Frontal cortex (tissue), 4 donors: ENCODE measurements around the gene DNM1. TPM values are rescaled to one million over a fixed set of nuclear protein-coding genes. Genes with fewer than 3 reads are reported as not detected.
A peak's percentile ranks its signal among the peaks of the same experiment; 100 is the strongest.

Experiments
- DNase-seq, 2 donors: peaks; one replicate each; pipeline ENCODE4 v3.0.0; 2012; ENCODE audit warnings: low spot score in 2 of 2
- FAIRE-seq: peaks from 2 replicates; lab custom pipeline; 2012; peaks lifted over from hg19 to GRCh38; lab: Jason Lieb, UNC
- small RNA-seq: library from RNA; depleted of rRNA; stranded (forward); fragments of <200 nt; gene quantifications from one replicate; pipeline ENCODE3, GENCODE V24; 2014
- total RNA-seq: library from RNA; depleted of rRNA; stranded (reverse); fragments of >200 nt; gene quantifications from one replicate; pipeline ENCODE4 v1.2.3, GENCODE V29; 2014
- donor health status: control.
- donor health status: control.
- donor health status: control.

Gene DNM1
- total RNA-seq, 1 donor from 2014 or later = 73.8 TPM

DNA sequence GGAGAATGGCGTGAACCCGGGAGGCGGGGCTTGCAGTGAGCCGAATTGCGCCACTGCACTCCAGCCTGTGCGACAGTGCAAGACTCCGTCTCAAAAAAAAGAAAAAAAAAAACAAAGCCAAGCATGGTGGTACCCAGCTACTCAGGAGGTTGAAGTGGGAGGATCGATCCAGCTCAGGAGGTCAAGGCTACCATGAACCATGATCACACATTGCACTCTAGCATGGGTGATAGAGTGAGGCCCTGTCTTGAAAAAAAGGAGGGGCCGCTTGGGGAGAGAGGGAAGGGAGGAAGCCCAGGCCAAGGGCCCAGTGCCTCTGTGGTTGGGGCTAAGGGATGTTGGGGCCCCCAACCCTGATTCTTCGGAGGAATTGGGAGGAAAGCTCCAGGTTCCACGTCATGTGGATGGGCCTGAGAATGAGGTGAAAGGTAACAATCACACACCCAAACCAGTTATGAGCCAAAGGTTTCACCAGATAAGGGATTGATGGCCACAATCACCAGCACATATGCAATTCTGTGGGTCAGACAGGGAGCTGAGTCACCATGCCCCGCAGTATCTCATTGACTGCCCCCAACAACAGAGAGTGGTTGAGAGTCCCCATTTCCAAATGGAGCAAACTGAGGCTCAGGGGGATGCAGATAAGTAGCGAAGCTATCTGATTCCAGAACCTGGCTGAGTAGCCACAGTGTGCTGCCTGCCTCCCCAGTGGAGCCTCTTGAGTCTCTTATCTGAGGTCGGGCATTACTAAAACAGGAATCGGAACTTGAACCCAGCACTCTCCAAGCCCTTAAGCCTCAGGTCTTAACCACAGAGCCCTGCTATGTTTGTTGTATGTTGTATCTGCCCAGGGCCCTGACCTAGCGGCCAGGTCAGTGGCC, 93.4 kb downstream of the DNM1 start:
- no peak for DNase-seq

DNA sequence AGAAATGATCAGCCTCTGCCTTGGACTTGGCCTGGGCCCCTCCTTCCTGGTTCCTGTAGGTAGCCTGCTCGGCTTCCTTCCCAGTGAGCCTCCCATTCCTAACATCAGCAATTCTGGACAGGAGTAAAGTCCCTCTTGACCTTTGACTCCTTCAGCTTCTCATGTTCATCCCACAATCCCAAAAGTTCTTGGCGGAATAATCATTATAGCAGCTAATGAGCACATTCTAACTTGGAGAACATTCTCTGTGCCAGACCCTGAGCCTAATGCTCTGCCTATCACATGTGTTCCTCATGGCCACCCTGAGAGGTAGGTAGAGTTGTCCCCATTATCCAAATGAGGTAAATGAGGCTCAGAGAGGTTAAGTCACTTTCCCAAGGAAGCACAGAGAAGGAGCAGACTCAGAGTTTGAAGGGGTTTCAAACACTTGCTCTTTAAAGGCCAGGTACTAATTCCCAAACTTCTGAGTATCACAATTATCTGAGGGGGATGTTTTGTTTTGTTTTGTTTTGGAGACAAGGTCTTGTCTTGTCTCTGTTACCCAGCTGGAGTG, 94.1 kb downstream of the DNM1 start:
- no peak for FAIRE-seq
- no peak for DNase-seq

More for the DNA sequence above, 93.4 kb downstream of the DNM1 start:
- no peak for FAIRE-seq

DNA sequence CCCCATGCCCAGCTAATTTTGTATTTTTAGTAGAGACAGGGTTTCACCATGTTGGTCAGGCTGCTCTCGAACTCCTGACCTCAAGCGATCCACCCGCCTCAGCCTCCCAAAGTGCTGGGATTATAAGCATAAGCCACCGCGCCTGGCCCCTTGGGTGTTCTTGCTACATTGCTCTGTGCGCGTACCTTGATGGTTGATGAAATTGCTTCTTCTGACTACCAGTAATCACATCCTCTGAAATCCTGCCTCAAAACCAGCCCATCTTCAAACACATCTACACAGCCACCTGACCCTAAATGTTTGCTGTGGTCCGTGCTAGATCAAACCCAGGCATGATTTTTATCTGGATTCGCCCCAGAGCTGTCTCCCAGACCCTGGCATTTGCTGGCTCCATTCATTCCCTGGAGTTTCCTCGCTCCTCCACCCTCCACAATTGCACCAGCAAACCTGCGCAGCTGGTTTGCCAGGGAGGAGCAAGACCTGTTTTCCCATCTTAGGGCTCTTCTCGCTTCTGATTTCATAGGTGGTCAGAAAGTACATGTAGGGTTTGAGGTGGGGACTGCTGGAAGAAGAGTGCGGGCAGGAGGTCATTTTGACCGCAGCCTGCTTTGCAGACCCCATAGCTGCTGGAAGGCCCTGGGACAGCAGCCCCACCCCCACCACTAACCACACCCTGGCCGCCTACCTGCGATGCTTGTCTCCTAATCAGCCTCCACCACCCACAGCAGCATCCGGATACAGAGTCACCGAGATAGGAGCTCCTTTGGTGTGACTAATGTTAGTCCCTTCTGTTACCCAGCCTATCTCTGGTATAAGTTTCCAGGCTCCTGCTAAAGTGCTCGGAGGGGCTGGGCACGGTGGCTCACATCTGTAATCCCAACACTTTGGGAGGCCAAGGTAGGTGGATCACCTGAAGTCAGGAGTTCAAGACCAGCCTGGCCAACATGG, 95.6 kb downstream of the DNM1 start:
- FAIRE-seq (no peak), DNase-seq (no peak)

DNA sequence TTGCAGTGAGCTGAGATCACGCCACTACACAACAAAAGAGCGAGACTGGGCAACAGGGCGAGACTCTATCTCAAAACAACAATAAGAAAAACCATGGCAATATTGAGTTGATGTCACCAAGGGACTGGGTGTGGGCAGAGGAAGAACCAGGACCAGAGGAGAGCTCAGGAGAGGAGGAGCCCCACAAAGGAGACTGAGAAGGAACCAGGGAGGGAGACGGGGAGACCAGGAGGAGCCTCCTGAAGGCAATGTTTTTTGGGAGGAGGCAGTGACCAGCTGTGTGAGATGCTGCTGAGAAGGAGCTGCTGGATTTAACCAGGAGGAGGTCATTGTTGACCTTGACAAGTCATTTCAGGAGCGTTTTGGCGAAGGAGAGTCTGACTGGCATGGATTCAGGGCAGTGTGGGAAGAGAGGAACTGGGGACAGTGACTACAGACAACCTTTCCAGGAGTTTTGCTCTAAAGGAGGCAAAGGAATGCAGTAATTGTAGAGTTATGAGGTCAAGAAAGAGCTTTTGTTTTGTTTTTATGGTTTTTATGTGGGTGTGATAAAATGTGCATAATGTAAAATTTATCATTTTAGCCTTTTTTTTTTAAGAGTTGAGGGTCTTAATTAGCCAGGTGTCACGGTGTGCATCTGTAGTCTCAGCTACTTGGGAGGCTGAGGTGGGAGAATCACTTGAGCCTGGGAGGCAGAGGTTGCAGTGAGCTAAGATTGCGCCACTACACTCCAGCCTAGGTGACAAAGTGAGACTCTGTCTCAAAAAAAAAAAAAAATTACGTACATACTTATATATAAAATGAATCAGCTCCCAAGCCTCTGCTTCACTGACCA, 101.2 kb downstream of the DNM1 start:
- no peak for FAIRE-seq
- DNase-seq = no peak

Small RNAs within 50 kb of the gene (small RNA-seq; reads per million reads assigned to genes)
- gene MIR199B (43.3 reads per million, percentile 97 among the genes with 10 or more reads in this experiment), gene MIR3154 (not detected)

Other genes with a start within 250 kb of the DNM1 start
- 5.7 TPM for gene EEIG1, start 222.4 kb upstream of the DNM1 start, total RNA-seq
- gene NAIF1, start 136.1 kb upstream of the DNM1 start, total RNA-seq = 9.0 TPM
- 29.8 TPM for gene SLC25A25, start 135.1 kb upstream of the DNM1 start, total RNA-seq
- gene PTGES2, start 75.7 kb upstream of the DNM1 start, total RNA-seq = 58.3 TPM
- not detected for gene LCN2, start 53.9 kb upstream of the DNM1 start, total RNA-seq
- gene BBLN, start 43.1 kb upstream of the DNM1 start, total RNA-seq = 55.4 TPM
- gene CIZ1, start 11.8 kb upstream of the DNM1 start, total RNA-seq = 15.9 TPM
- 40.4 TPM for gene GOLGA2, start 72.6 kb downstream of the DNM1 start, total RNA-seq
- gene SWI5, start 72.9 kb downstream of the DNM1 start, total RNA-seq = 3.7 TPM
- 19.6 TPM for gene TRUB2, start 119.1 kb downstream of the DNM1 start, total RNA-seq
- 16.3 TPM for gene COQ4, start 119.5 kb downstream of the DNM1 start, total RNA-seq
- 22.4 TPM for gene SLC27A4, start 137.1 kb downstream of the DNM1 start, total RNA-seq
- gene URM1, start 168.0 kb downstream of the DNM1 start, total RNA-seq = 17.9 TPM
- gene CERCAM, start 217.5 kb downstream of the DNM1 start, total RNA-seq = 10.2 TPM